DMS79 treated with DMSO at 0.1 percent for 48 hours (cell line): ENCODE measurements around the gene TMEM41B.
"Not testable (repeated sequence)": the region's sequence is repeated elsewhere in the genome, so short reads cannot be mapped to it uniquely, and the experiment has no call there.

ENCODE experiments used
- DNase-seq: peaks from one replicate; lab custom pipeline; 2025; lab: John Stamatoyannopoulos, UW

Gene TMEM41B

DNA sequence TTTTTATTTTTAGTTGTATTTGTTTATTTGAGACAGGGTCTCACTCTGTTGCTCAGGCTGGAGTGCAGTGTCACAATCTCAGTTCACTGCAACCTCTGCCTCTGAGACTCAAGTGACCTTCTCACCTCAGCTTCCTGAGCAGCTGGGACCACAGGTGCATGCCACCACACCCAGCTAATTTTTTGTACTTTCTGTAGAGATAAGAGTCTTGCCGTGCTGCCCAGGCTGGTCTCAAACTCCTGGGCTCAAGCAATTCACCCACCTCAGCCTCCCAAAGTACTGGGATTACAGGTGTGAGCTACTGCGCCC, 53.6 kb downstream of the TMEM41B start:
- DNase-seq: not testable (repeated sequence)

- DNase-seq: no peak
Observed at GRCh38 chr11:9259981-9260837, 54.2 kb downstream of the TMEM41B start.

- DNase-seq: not testable (repeated sequence)
Observed at GRCh38 chr11:9258279-9258678, 56.1 kb downstream of the TMEM41B start.

DNA sequence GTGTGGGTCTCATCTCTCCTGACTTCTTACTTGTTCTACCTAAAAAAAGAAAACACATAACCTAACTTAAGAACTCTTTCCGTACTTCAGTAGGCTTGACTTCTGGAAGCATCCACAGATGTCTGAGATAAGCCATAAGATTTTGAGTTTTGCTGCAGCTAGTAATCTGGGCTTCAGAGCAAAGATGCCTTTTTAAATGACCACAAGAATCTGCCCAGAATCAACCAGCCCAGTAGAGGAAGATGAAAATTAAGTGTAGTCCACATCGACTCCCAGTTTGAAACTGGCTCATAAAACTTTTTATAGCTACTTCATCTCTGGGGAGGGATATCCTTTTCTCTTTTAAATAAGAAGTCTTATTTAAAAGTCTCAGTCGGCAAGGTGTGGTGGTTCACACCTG, 60.0 kb downstream of the TMEM41B start:
- DNase-seq: no peak

DNA sequence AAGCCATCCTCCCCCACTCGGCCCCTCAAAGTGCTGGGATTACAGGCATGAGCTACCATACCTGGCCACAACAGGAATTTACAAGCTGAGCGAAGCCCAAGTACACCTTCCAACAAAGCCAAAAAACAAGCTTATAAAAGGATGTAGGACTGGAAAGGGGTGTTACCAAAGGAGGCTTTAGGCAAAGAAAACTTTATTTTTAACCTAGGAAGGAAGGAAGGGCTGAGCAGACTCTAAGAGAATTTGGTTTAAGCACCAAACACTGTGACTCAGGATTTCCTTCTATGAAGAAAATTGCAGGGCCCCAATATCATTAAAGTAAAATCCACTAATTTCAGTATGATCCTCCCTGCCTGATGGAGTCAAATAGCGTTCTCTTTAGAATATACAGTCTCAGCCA, 61.3 kb downstream of the TMEM41B start:
- no peak for DNase-seq

GRCh38 chr11:9251311-9251710, 63.1 kb downstream of the TMEM41B start:
- DNase-seq: no peak

GRCh38 chr11:9250139-9250582, 64.2 kb downstream of the TMEM41B start:
- no peak for DNase-seq

DNA sequence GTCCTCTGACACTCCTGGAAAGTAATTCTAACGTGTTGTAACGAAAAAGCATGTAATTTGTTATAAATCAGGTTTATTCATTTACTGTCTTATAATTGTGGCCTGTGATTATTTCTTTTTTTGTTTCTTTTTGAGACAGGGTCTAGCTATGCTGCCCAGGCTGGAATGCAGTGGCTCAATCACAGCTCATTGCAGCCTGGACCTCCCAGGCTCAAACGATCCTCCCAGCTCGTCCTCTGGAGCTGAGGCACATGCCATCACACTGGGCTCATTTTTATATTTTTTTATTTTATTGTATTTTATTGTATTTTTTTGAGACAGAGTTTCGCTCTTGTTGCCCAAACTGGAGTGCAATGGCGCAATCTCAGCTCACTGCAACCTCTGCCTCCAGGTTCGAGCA, 65.1 kb downstream of the TMEM41B start:
- DNase-seq: no peak

GRCh38 chr11:9247863-9248262, 66.5 kb downstream of the TMEM41B start:
- DNase-seq: no peak

DNA sequence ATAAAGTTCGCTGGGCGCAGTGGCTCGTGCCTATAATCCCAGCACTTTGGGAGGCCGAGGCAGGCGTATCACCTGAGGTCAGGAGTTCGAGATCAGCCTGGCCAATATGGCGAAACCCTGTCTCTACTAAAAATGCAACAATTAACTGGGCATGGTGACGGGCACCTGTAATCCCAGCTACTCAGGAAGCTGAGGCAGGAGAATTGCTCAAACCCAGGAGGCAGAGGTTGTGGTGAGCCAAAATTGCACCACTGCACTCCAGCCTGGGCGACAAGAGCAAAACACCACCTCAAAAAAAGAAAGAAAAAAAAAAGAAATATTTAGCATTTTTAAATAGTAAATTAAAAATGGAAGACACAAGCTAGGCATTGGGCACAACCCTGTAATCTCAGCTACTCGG, 78.2 kb downstream of the TMEM41B start:
- DNase-seq: not testable (repeated sequence)

DNA sequence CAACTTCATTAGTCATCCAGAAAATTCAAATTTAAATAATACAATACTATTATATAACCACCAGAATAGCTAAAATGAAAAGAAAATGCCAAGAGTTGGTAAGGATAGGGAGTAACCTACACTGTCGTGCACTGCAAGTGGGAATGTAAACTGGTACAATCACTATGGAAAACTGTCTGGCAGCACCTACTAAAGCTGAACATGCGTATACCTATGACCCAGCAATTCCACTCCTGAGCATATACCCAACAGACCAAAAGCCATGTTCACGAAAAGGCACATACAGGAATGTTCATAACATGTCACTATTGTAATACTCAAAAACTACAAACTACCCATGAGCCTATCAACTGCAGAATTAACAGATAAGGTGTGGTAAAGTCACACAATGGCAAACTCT, 81.9 kb downstream of the TMEM41B start:
- no peak for DNase-seq

- no peak for DNase-seq
Observed at GRCh38 chr11:9231848-9232177, 82.6 kb downstream of the TMEM41B start.
